SK-N-SH (cell line): ENCODE results near the gene MYH6. TPM values are rescaled to one million over a fixed set of nuclear protein-coding genes. Genes with fewer than 3 reads are reported as not detected.

ENCODE experiments used
- CTCF ChIA-PET: fragments of 300-600, 350-600 bp; formaldehyde crosslinking; extraction: SDS; loops from one replicate; lab custom pipeline; 2021; lab: Yijun Ruan, JAX
- POLR2A ChIA-PET: fragments of 350-600 bp; sonication (Branson Sonifier 250); formaldehyde crosslinking; extraction: SDS; loops from one replicate; lab custom pipeline; 2020; ENCODE audit warnings: antibody characterized with exemption, inconsistent platforms; lab: Yijun Ruan, JAX
- DNase-seq: peaks from one replicate; pipeline ENCODE4 v3.0.0; 2012
- H2AFZ ChIP-seq: fragments of 200-600 bp; sonication (generic); 2 replicates; pipeline ENCODE4 v1.8.1; 2016; ENCODE audit warnings: antibody characterized with exemption, mild to moderate bottlenecking, low read depth
- H3F3A ChIP-seq: fragments of 200-600 bp; sonication (generic); replicated peaks from 2 replicates; pipeline ENCODE3; 2016; ENCODE audit warnings: antibody characterized with exemption, mild to moderate bottlenecking; ENCODE audit not compliant: insufficient read depth
- H3K27ac ChIP-seq, 2 experiments: fragments of 200-500 bp in 1 of 2; fragments of 200-600 bp in 1 of 2; sonication (Bioruptor generic) in 1 of 2; sonication (generic), shearing (Covaris generic) in 1 of 2; 2 replicates each; pipeline versions ENCODE4 v1.5.1 to v1.6.1; 2014 to 2016; ENCODE audit warnings: low read depth in 2 of 2, inconsistent platforms in 1 of 2, low read length in 1 of 2, mild to moderate bottlenecking in 1 of 2, mixed read lengths in 1 of 2
- H3K27me3 ChIP-seq: fragments of 200-600 bp; sonication (generic), shearing (Covaris generic); 2 replicates; pipeline ENCODE4 v1.6.1; 2016; ENCODE audit warnings: mixed run types; ENCODE audit not compliant: insufficient read depth
- H3K36me3 ChIP-seq, 2 experiments: fragments of 200-500 bp in 1 of 2; fragments of 200-600 bp in 1 of 2; sonication (Bioruptor generic) in 1 of 2; sonication (generic) in 1 of 2; replicated peaks in 1 of 2; 2 replicates each; pipeline versions ENCODE3 to v1.5.1; 2014 to 2016; ENCODE audit warnings: low read length in 1 of 2, mild to moderate bottlenecking in 1 of 2; ENCODE audit not compliant: insufficient read depth in 2 of 2, control insufficient read depth in 1 of 2
- H3K4me1 ChIP-seq, 2 experiments: fragments of 200-500 bp in 1 of 2; fragments of 200-600 bp in 1 of 2; sonication (Bioruptor generic) in 1 of 2; sonication (generic), shearing (Covaris generic) in 1 of 2; 2 replicates each; pipeline versions ENCODE4 v1.5.1 to v1.6.1; 2014 to 2016; ENCODE audit warnings: low read depth in 1 of 2, low read length in 1 of 2, mixed run types in 1 of 2; ENCODE audit not compliant: insufficient read depth in 2 of 2, control insufficient read depth in 1 of 2
- H3K4me2 ChIP-seq: fragments of 200-600 bp; sonication (generic), shearing (Covaris generic); 2 replicates; pipeline ENCODE4 v1.6.1; 2017; ENCODE audit warnings: mixed run types
- H3K4me3 ChIP-seq, 2 experiments: fragments of 200-500 bp in 1 of 2; fragments of 200-600 bp in 1 of 2; sonication (Bioruptor generic) in 1 of 2; sonication (generic), shearing (Covaris generic) in 1 of 2; 2 replicates each; pipeline versions ENCODE4 v1.5.1 to v1.8.1; 2014 to 2016; ENCODE audit warnings: low read depth in 2 of 2, inconsistent platforms in 1 of 2, low read length in 1 of 2, mild to moderate bottlenecking in 1 of 2, mixed read lengths in 1 of 2, moderate library complexity in 1 of 2
- H3K79me2 ChIP-seq: fragments of 200-600 bp; sonication (generic); 2 replicates; pipeline ENCODE4 v1.8.1; 2017; ENCODE audit warnings: mild to moderate bottlenecking; ENCODE audit not compliant: insufficient read depth
- H3K9ac ChIP-seq: fragments of 200-600 bp; sonication (generic); 2 replicates; pipeline ENCODE4 v1.6.1; 2017; ENCODE audit warnings: mixed run types
- H3K9me2 ChIP-seq: fragments of 200-600 bp; sonication (generic); 2 replicates; pipeline ENCODE4 v1.6.1; 2017; ENCODE audit warnings: mixed run types
- H3K9me3 ChIP-seq: fragments of 200-600 bp; sonication (generic); 2 replicates; pipeline ENCODE4 v1.6.1; 2017; ENCODE audit warnings: mixed run types, mild to moderate bottlenecking, moderate library complexity
- H4K20me1 ChIP-seq: fragments of 200-600 bp; sonication (generic); 2 replicates; pipeline ENCODE4 v1.6.1; 2017; ENCODE audit warnings: mild to moderate bottlenecking, mixed run types; ENCODE audit not compliant: insufficient read depth
- EZH2phosphoT487 ChIP-seq: fragments of 200-600 bp; sonication (generic); IDR thresholded peaks from 2 replicates; pipeline ENCODE4 v1.6.1; 2017; ENCODE audit warnings: low read depth, mixed run types, mild to moderate bottlenecking, antibody characterized with exemption, moderate library complexity, borderline replicate concordance
- FOXM1 ChIP-seq: IDR thresholded peaks from 2 replicates; pipeline ENCODE4 v1.4.0; 2012; ENCODE audit warnings: low read depth, mild to moderate bottlenecking
- GABPA ChIP-seq: IDR thresholded peaks from 2 replicates; pipeline ENCODE4 v1.4.0; 2012; ENCODE audit warnings: low read depth, mild to moderate bottlenecking
- MXI1 ChIP-seq: IDR thresholded peaks from 2 replicates; pipeline ENCODE4 v1.6.1; 2012; ENCODE audit warnings: mild to moderate bottlenecking, low read depth, low read length, improper control_type of control experiment
- RAD21 ChIP-seq: IDR thresholded peaks from 2 replicates; pipeline ENCODE4 v1.6.1; 2012; ENCODE audit warnings: mild to moderate bottlenecking, low read length
- USF2 ChIP-seq: fragments of 150-350 bp; IDR thresholded peaks from 2 replicates; pipeline ENCODE4 v1.6.1; 2017; ENCODE audit warnings: antibody characterized with exemption, low read length, low read depth, borderline replicate concordance
- ZBTB33 ChIP-seq: IDR thresholded peaks from 2 replicates; pipeline ENCODE4 v1.4.0; 2012; ENCODE audit warnings: low read depth, borderline replicate concordance
- WGBS: methylation state at CpG from one replicate; pipeline ENCODE4 v1.1.6; 2017; ENCODE audit warnings: low lambda C conversion rate; 5-methylcytosine and 5-hydroxymethylcytosine counted together
- polyA plus RNA-seq, 3 experiments: library from polyadenylated mRNA; depleted of rRNA; stranded (reverse); fragments of >200 nt; gene quantifications; 2 replicates each; pipeline ENCODE4 v1.2.3, GENCODE V29; 2012
- TF ChIP-seq, protein P1 (sequence below): IDR thresholded peaks from 2 replicates; pipeline ENCODE4; 2012
- TF ChIP-seq, protein P2 (sequence below): fragments of 150-350 bp; IDR thresholded peaks from 2 replicates; pipeline ENCODE4 v1.6.1; 2016; ENCODE audit warnings: mild to moderate bottlenecking, low read depth, low read length

The MYH6 gene
- polyA plus RNA-seq, 1 of the 3 experiments (the other 2 are of a cell fraction): not detected

GRCh38 chr14:23357261-23357660 lies 50.8 kb downstream of the MYH6 start:
- H3K27ac ChIP-seq: no peak overlapping the region
- no peak overlapping the region for H3K9ac ChIP-seq
- no peak for TF ChIP-seq RAD21
- no peak for TF ChIP-seq EZH2phosphoT487
- no peak for TF ChIP-seq USF2
- TF ChIP-seq ZBTB33: no peak
- H4K20me1 ChIP-seq: no peaks in the 10 kb centered on the region
- no peak overlapping the region for H3K4me3 ChIP-seq
- H3F3A ChIP-seq: no peaks in the 10 kb centered on the region
- no peaks in the 10 kb centered on the region for H3K9me3 ChIP-seq
- POLR2A ChIA-PET: interaction anchor here (0.6 kb wide), 1 partner anchor 56 kb away, joined by 3 read pairs; no protein-coding TSS in a partner anchor
- H3K9me2 ChIP-seq: no peaks in the 10 kb centered on the region
- H3K27me3 ChIP-seq: no peaks in the 10 kb centered on the region
- H2AFZ ChIP-seq: no peak overlapping the region
- H3K36me3 ChIP-seq: peaks cover 0 to 2% of the 10 kb centered on the region in 2 experiments
- H3K4me1 ChIP-seq: peaks cover 0 to 4% of the 10 kb centered on the region in 2 experiments; a peak in 2 of 4 replicates
- no peaks in the 10 kb centered on the region for H3K79me2 ChIP-seq
- DNase-seq: no peak
- CTCF ChIA-PET: interaction anchor here (0.8 to 6.4 kb wide), 3 partner anchors 24 to 35 kb away, joined by 3 to 42 read pairs (median 6); no protein-coding TSS in a partner anchor
- 83% methylated on average over 2 of the region's 8 CpGs for WGBS
- H3K4me2 ChIP-seq: no peak overlapping the region

DNA sequence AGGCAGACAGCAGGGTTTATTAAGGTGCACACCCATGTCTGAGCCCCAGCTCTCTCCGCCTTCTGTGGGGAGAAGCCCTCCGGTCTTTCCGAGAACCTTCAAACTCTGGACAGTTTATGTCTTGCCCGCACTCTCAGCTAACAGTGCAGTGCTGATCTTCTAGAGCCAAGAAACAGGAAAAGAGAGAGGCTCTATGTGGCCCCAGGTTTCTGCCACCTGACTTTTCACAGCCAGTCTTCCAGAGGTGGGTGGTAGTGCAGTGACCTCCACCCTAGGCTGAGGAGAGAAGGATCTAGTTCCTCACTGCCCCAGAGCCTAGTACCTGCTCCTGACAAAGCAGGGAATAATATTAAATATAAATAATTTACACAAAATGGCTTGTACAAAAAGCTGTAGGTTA lies 51.4 kb downstream of the MYH6 start:
- peaks cover 0 to 2% of the 10 kb centered on the region in 2 experiments for H3K36me3 ChIP-seq
- H3K79me2 ChIP-seq: no peaks in the 10 kb centered on the region
- DNase-seq: no peak
- no peak overlapping the region for H3K4me2 ChIP-seq
- no peaks in the 10 kb centered on the region for H3K27me3 ChIP-seq
- no peaks in the 10 kb centered on the region for H3K9me3 ChIP-seq
- no peak overlapping the region for H3K27ac ChIP-seq
- no peaks in the 10 kb centered on the region for H3K9me2 ChIP-seq
- peaks cover 0 to 7% of the 10 kb centered on the region in 2 experiments; a peak in 1 of 4 replicates for H3K4me1 ChIP-seq
- no CpG with 5 or more reads among the region's 4 CpGs for WGBS
- ChIA-PET CTCF (interaction anchor here (0.8 to 6.4 kb wide), 3 partner anchors 24 to 34 kb away, joined by 3 to 42 read pairs (median 6); no protein-coding TSS in a partner anchor), POLR2A (no interaction called here)
- H3K9ac ChIP-seq: no peak overlapping the region
- TF ChIP-seq, protein P1, sequence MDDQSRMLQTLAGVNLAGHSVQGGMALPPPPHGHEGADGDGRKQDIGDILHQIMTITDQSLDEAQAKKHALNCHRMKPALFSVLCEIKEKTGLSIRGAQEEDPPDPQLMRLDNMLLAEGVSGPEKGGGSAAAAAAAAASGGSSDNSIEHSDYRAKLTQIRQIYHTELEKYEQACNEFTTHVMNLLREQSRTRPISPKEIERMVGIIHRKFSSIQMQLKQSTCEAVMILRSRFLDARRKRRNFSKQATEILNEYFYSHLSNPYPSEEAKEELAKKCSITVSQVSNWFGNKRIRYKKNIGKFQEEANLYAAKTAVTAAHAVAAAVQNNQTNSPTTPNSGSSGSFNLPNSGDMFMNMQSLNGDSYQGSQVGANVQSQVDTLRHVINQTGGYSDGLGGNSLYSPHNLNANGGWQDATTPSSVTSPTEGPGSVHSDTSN: no peak
- no peak for TF ChIP-seq GABPA
- TF ChIP-seq, protein P2, sequence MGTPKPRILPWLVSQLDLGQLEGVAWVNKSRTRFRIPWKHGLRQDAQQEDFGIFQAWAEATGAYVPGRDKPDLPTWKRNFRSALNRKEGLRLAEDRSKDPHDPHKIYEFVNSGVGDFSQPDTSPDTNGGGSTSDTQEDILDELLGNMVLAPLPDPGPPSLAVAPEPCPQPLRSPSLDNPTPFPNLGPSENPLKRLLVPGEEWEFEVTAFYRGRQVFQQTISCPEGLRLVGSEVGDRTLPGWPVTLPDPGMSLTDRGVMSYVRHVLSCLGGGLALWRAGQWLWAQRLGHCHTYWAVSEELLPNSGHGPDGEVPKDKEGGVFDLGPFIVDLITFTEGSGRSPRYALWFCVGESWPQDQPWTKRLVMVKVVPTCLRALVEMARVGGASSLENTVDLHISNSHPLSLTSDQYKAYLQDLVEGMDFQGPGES: no peak
- TF ChIP-seq RAD21: no peak
- TF ChIP-seq MXI1: no peak
- no peak for TF ChIP-seq FOXM1
- no peak overlapping the region for H3K4me3 ChIP-seq
- no peaks in the 10 kb centered on the region for H3F3A ChIP-seq
- no peaks in the 10 kb centered on the region for H4K20me1 ChIP-seq
- H2AFZ ChIP-seq: no peak overlapping the region
